HG02588 (cell line): ENCODE data around the gene PNPLA7.
"Not testable (repeated sequence)": the region's sequence is repeated elsewhere in the genome, so short reads cannot be mapped to it uniquely, and the experiment has no call there.

Experiments used
- ATAC-seq: cut with Tn5 transposase; IDR thresholded peaks from one replicate; pipeline ENCODE4 v1.9.1; 2021; ENCODE audit warnings: mild to moderate bottlenecking, moderate library complexity; ENCODE audit not compliant: unreplicated experiment

PNPLA7 gene

DNA sequence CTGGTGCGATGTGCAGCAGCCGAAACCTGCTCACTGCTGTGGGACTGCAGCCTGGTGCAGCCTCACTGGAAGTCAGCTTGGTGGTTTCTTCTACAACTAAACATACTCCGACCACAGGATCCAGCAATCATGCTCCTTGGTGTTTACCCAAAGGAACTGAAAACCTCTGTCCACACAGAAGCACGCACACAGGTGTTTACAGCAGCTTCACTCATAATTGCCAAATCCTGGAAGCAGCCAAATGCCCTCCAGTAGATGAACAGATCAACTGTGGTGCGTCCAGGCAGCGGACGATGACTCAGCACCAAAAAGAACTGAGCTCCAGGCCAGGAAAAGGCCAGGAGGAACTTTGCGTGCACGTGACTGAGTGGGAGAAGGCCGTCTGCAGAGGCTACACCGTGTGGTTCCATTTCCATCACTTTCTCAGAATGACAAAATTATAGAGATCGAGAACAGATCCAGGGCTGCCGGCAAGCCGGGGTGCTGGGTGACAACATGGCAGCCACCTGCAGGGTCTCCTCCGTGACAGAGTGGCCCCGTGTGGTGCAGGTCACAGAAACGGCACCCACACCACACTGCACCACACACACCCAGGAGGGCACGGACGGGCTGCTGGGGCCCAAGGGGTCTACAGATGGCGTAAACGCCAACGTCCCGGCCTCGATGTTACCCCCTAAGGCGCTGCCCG, 68.0 kb downstream of the PNPLA7 start:
- ATAC-seq, result no peak

DNA sequence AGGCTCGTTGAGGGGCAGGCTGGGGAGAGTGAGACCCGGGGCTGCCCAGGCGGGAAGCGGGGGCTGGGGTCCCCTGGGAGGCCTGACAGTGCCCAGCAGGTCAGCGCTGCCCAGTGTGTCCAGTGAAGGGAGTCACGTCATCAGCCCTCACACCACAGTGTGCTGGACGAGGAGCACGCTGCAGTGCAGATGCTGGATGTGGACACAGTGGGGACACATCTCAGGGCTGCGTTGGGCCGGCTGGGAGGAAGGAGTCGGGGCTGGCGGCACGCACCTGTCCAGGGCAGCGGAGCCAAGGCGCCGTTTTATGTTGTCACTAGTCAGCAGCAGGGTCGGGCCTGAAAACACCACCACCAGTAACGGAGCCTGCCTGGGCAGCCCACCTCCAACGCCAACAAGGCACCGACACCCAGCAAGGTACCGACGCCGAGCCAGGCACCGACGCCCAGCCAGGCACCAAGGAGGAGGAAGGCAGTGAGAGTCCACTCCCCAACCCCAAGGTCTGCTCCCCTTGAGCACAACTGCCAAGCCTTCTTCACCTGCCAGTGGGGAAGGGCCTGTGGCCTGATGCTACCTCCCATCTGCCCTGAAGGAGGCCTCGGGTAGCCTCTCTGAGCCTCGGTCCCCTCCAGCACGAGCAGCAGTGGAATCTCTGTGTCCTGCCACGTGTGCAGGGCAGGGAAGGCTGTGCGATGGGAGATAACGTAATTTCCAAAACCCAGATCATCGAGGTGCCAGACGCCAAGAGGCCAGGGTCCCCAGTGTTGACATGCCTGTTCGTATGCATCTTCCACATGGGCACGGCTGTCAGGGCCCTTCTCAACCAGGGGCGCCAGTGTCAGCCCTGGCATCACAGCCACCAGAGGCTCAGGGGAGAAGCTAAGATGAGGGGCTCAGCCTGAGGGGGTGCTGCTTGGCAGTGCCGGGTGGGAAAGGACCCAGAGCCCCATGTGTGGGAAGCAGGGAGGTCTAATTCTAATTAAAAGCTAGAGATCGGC, 69.2 kb downstream of the PNPLA7 start:
- ATAC-seq, result no peak

DNA sequence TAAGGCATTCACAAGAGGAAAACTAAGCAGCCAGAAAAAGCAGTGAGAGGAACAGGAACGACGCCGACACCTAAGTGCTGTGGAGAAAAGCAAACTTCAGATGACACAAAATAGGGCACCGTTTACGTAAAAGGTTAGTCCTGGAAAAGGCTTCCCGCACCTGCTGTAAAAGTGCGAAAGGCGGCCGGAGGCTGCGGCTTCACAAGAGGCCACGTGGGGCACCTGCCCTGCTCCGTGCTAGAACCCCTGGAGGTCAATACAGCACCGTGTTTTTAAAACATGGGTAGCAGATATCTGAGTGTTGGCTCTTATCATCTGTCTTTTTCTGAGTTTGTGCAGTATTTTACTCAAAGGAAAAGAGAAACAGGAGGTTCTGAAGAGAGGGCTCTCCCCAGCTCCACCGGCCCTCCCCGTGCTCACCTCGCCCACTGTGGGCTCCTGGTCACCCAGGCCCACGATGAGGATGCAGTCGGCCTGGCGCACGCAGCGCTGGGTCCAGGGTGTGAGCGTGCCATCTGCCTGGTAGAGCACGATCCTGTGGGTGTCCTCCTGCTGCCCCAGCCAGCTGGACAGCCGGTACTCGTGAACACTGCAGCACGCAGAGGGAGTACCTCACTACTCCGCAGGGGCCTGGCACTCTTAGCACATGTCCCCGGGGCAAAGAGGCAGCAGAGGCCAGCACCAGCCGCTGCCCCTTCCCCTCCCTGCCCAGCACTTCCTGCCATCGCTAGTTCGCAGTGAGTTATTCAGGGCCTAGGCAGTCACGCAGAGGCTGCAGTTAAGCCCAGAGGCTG, 70.1 kb downstream of the PNPLA7 start:
- ATAC-seq, result no peak

DNA sequence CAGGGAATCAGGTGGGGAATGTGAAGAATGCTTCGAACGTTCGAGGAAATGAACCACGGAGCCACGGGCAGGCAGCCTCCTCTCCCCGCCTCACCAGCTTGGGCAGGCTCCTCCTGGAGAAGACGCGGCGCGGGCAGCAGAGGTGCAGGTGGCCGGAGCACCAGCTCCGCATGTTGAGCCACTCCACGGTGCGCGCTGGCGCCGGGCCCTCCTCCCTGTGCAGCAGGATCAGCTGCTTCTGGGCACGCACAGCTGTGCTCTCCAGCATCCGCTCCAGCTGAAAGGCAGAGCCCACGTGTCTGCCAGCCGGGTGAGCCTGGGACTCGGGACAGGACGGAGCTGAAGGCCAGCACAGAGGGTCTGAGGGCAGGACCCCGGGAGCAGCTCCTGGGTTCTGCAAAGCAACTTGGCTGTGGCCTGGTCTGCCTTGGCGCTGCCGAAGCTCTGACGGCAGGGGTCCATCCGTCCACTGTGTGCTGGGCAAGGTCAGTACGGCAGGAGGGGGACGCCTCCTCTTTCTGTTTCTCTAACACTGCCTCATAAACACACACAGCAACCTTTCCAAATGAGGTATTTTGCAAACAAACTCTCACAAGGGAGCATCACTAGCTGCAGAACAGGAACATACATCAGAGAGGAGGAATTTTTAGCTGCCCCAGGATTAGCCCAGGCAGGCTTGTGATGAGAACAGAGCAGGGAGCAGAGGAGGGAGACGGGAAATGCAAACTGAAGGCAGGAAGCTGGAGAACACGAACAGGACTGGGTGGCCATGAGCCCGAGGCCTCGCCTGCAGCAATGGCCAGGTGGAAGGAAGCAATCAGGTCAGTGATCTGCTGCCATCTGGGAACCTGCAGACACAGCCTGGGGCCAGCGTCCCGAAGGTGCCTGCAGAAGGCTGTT, 71.0 kb downstream of the PNPLA7 start:
- ATAC-seq, result no peak

DNA sequence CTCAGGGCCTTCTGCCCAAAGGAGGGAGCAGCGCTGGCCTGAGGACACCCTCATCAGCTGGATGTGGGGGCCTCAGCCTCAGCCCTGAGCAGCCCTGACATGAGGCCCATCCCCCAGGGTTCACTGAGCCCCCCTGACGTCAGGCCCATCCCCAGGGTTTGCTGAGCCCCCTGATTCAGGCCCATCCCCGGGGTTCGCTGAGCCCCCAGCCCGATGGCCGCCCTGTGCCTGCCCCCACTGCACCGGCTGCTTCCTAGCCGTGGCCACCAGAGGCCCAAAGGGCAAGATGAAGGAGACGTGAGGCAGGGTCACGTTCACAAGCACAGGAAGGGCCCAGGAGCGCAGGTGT, 71.6 kb downstream of the PNPLA7 start:
- ATAC-seq, result no peak

DNA sequence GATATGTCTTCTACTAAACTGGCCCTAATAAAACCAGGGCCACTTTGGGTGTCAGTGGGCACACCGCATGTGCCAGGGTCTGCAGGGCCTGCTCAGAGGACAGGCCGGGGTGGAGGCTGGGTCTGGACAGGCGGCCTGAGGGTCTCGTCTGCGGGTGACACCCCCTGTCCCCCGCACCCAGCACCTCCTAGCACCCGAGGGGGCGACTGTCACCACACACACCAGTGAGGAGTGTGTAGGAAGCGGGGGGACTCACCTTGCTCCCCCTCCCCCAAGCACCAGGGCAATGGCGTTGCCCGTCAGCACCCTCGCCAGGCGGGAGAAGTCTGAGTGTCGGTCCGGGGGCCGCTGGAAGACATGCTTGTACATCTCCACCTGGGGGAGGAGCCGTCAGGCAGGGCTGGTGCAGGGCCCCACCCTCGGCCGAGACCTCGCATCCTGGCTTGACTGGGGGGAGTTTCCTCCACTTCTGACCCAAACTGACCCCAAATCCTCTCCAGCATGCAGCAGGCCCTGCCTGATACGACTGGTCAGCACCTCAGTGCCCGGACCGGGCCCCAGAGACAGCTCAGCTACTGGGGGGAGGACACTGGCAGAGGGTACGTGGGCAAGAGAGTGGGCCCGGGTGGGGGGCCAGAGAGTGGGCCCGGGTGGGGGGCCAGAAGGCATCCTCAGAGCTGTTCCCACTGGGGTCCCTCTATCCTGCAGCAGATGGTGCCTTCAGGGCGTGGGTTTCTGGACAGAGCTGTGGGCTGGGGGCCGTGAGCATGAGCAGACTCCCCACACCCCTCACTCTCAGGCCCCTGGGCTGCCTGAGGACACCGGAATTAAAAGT, 72.2 kb downstream of the PNPLA7 start:
- ATAC-seq, result no peak

DNA sequence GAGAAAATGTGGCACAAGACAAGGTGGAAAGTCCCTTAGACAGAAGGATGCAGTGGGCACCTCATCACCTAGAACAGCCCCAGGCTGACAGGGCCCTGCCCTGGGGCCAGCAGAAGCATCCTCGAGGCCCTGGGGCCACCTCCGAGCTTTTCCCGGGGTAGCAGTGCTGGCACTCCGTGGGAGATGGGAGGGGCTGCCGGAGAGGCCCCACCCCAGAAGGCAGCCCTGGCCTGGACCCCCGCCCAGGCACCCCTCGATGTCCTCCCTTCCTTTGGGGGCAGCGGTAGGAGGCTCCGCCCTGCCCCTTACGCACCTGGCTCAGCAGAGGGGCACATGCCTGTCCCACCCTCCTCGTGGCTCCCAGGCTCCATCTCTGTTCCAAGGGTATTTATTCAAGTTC, 73.3 kb downstream of the PNPLA7 start:
- no peak for ATAC-seq

DNA sequence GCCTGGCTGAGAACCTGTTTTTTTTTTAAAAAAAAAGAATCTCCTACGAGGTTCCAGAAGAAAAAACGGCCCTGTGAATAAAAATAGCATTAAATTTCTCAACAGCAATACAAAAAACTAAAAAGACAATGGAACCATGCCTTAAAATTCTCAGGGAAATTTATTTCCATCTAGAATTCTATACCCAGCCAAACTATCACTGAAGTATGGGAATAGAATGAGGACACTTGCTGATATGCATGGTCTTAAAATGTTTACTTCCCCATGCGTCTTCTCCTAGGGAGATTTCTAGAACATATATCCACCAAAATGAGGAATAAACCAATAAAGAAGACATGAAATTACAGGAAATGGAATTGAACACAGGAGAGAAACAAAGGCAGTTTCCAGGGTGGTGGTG, 74.5 kb downstream of the PNPLA7 start:
- no peak for ATAC-seq

DNA sequence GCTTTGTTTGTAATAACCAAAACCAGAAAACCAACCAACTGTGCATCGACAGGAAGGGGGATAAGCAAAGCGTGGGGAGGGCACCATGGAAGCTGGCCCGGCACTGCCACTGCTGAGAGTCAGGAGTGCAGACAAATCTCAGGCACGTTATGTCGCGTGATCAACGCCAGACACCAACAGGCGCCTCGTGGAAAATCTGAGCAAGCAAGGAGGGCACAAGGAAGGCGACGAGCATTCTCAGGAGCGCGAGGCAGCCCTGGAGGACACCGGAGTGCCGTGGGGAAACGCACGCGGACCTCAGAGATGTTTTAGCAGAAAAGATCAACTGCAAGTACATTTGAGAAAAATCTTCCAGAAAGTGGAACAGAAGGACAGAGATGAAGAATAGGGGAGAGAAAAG, 75.9 kb downstream of the PNPLA7 start:
- no peak for ATAC-seq

DNA sequence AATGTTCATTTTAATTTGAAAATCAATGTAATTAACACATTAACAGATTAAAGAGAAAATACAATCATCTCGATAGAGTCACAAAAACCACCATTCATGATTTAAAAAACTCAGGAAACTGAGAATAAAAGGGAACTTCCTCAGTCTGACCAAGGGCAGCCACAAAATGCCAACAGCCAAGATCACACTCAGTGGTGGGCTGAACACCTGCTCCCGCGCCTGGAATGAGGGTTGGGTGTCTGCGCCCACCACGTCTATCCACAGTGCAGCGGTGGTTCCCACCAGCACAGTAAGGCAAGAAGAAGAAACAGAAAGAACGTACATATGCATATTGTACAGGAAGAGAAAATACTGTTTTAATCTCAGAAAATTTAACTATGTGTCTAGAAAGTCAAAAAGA, 79.4 kb downstream of the PNPLA7 start:
- no peak for ATAC-seq

DNA sequence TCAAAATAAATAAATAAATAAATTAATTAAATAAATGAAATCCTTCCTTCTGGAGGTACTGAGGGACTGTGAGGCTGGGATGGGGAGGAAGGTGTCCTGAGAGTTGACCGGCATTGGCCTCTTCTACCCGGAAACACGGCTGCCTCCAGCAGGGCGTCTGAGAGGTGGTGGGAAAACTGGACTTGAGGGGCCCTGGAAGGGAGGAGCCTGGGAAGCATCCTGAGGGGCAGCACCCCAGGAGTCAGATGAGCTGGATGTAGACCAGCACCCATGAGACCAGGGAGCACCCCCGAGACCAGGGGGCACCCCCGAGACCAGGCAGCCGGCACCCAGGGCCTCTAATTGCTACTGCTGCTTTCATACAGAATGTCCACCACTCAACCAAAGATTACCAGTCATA, 82.3 kb downstream of the PNPLA7 start:
- no peak for ATAC-seq

DNA sequence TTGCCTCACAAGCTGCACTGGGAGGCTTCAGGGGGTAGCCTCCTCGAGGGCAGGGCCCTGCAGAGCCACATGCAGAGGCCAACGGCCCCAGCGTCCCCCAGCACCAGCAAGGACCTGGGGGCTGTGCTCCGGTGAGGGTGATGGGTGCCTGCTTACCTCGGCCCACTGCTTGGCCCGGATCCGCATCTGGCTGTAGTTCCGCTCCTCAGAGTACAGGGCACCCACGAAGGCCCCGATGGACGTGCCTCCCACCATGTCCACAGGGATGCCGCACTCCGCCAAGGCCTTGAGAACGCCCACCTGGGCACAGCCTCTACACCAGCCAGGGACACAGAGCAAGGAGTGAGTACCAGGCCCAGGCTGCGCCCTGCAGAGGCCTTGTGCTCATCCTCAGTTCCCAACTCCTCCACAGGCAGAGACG, 83.0 kb downstream of the PNPLA7 start:
- ATAC-seq, result no peak

DNA sequence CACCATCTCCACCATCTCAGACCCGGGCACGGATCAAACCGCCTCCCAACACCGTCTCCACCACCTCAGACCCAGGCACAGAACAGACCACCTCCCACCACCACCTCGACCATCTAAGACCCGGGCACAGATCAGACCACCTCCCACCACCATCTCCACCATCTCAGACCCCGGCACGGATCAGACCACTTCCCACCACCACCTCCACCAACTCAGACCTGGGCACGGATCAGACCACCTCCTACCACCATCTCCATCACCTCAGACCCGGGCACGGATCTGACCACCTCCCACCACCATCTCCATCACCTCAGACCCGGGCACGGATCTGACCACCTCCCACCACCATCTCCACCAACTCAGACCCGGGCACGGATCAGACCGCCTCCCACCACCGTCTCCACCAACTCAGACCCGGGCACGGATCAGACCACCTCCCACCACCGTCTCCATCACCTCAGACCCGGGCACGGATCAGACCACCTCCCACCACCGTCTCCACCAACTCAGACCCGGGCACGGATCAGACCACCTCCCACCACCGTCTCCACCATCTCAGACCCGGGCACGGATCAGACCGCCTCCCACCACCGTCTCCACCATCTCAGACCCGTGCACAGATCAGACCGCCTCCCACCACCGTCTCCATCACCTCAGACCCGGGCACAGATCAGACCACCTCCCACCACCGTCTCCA, 83.7 kb downstream of the PNPLA7 start:
- not testable (repeated sequence) for ATAC-seq

DNA sequence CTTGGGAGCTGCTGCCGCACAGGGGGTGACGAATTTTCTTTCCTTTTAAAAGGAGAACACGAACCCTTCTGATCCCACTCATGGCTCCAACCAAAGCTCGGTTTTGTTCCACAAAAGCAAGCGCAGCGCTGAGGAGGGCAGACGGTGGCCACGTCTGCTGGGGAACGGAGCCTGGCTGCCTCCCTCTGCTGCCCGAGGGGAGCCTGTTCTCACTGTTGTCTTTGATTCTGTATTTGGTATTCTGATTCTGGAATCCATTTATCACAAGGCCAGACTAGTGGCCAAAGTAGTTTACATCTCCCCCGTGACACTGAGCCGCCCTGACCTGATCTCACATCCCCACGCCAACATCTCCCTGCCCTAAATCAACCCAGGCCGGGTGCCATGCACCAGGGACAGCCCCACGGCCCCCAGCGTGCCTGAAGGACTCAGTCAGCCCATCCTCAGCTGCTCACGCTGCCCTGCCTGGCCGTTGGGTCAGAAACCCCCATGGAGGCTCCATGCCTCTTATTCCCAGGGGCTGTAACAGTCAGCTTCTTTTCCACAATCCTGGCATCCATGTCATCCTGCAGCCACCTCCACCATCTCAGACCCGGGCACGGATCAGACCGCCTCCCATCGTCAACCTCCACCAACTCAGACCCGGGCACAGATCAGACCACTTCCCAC, 84.3 kb downstream of the PNPLA7 start:
- ATAC-seq, result no peak

DNA sequence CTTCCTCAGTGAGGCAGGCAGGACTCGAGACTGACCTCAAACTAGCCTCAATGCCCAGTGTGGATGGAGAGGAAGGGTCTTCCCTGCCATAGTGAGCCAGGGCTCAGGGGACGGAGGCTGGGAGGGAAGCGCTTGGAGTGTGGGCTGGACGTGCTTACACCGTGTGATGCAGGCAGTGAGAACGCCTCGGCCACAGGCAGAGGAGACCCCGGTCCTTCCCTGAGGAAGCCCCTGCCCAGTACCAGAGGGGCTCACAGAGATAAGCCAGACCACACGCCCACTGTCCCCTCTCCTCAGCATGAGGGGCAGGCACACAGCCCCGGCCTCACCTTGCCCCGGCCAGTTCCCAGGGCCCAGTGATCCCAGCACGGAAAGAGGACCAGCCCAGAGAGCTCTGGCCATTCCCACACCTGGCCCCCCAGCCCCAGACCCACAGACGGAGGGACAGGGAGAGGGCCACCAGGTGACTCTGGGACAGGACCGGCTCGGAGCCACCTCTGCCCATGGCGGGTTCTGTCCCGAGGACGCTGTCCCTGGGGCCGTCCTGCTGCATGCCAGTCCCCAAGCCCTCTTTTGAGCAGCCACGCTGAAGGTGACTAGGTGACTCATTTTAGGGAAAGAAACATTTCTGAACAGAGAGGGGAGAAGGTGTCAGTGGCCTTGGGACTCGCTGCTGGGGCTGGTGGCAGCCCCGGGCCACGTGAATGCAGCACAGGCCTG, 85.0 kb downstream of the PNPLA7 start:
- ATAC-seq, result no peak

DNA sequence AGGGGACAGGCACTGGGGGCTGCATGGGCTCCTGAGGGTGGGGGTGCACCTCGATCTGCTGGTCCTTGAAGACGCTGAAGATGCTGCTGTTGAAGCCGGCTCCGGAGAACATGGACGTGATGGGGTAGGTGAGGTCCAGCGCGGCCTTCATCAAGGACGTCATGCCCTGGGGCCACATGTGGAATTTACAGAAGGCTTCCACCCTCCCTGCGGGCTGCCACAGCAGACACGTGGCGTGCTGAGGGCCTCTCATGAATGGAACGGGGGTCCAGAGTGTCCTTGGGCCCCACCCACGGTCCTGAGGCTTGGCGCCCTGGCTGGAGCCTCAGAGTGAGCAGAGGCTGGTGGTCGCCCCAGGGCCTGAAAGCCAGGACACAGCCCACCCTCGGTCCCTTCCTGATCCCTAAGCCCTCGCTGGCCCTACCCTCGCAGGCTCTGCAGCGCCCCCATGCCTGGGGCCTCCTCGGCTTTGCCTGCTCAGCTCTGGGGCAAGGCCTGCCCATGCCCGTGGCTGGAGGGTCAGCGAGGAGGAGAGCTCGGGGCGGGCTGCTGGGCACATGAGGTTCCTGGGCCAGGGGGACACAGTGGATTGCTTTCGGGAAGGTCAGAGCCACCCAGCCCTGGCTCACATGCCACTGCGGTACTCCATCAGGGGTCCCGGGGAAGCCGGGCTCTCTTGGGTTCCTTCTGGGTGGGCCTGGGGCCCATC, 85.8 kb downstream of the PNPLA7 start:
- ATAC-seq, result no peak

DNA sequence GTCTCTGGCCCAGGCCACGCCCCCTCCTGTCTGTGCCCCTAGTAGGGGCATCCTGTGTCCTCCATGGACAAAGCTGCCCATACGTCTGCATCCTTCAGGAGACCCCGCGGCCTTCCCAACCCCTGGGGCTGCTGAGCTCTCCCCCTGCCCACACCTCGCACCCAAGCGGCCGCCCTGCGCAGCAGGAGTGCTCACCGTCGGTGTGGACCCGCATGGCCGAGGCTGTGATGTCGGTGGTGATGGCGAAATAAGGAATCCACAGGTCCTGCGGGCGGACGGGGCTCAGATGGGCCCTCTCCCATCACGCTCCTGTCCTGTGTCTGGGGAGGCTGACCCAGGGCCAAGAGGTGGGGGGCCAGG, 86.3 kb downstream of the PNPLA7 start:
- ATAC-seq, result no peak
